HepG2 (cell line): ENCODE results near the gene CDC37. TPM values are rescaled to one million over a fixed set of nuclear protein-coding genes. Genes with fewer than 3 reads are reported as not detected.

Experiments
- FOXJ3 ChIP-seq: sonication (generic); formaldehyde crosslinking; IDR thresholded peaks from 2 replicates; pipeline ENCODE4 v1.4.0; 2020; ENCODE audit warnings: missing genetic modification reagents, mild to moderate bottlenecking, borderline replicate concordance
- KLF11 ChIP-seq: IDR thresholded peaks from 2 replicates; pipeline ENCODE4 v1.6.1; 2016; ENCODE audit warnings: missing compliant biosample characterization
- SALL2 ChIP-seq: sonication (generic); formaldehyde crosslinking; IDR thresholded peaks from 2 replicates; pipeline ENCODE4 v1.8.1; 2023; ENCODE audit warnings: mild to moderate bottlenecking, missing genetic modification reagents, inconsistent platforms
- ZFP90 ChIP-seq: sonication (generic); formaldehyde crosslinking; IDR thresholded peaks from 2 replicates; pipeline ENCODE4 v1.8.0; 2022; ENCODE audit warnings: missing genetic modification reagents, mild to moderate bottlenecking, inconsistent platforms, borderline replicate concordance
- ZNF326 ChIP-seq: sonication (generic); formaldehyde crosslinking; IDR thresholded peaks from 2 replicates; pipeline ENCODE4 v1.4.0; 2020; ENCODE audit warnings: missing genetic modification reagents, borderline replicate concordance
- ZNF335 ChIP-seq: sonication (generic); formaldehyde crosslinking; IDR thresholded peaks from 2 replicates; pipeline ENCODE4 v1.4.0; 2020; ENCODE audit warnings: missing genetic modification reagents
- ZNF614 ChIP-seq: IDR thresholded peaks from 2 replicates; pipeline ENCODE4 v1.6.1; 2018; ENCODE audit warnings: missing biosample characterization, missing genetic modification reagents, inconsistent platforms, borderline replicate concordance
- ZNF746 ChIP-seq: sonication (generic); formaldehyde crosslinking; IDR thresholded peaks from 2 replicates; pipeline ENCODE4 v1.8.0; 2022; ENCODE audit warnings: mild to moderate bottlenecking, missing genetic modification reagents
- polyA plus RNA-seq, 8 experiments: library from polyadenylated mRNA; depleted of rRNA in 3 of 8; stranded (reverse) in 7 of 8; unstranded in 1 of 8; fragments of >200 nt; fragmentation: Illumina TruSeq in 4 of 8; extraction: Trizol in 4 of 8; gene quantifications; 2 replicates each; pipeline versions ENCODE4 v1.2.1 to v1.2.3, GENCODE V29; 2011 to 2016; ENCODE audit warnings: low read depth in 4 of 8, missing spikeins in 1 of 8, mixed read lengths in 1 of 8; ENCODE audit not compliant: insufficient read depth in 1 of 8
- total RNA-seq, 5 experiments: library from RNA; depleted of rRNA; stranded (reverse); fragments of >200 nt; fragmentation: Illumina TruSeq; extraction: Trizol; gene quantifications; 2 replicates each; pipeline ENCODE4 v1.2.3, GENCODE V29; 2016; ENCODE audit warnings: low read depth in 1 of 5
- TF ChIP-seq, protein P1 (sequence below): sonication (generic); formaldehyde crosslinking; IDR thresholded peaks from 2 replicates; pipeline ENCODE4 v1.5.0; 2020; ENCODE audit warnings: mild to moderate bottlenecking, missing genetic modification reagents, borderline replicate concordance
- TF ChIP-seq, protein P2 (sequence below): sonication (generic); formaldehyde crosslinking; IDR thresholded peaks from 2 replicates; pipeline ENCODE4 v1.8.1; 2023; ENCODE audit warnings: mild to moderate bottlenecking, missing genetic modification reagents, borderline replicate concordance
- TF ChIP-seq, protein P3 (sequence below): sonication (generic); formaldehyde crosslinking; IDR thresholded peaks from 2 replicates; pipeline ENCODE4 v1.4.0; 2020; ENCODE audit warnings: low read depth, missing genetic modification reagents
- TF ChIP-seq, protein P4 (sequence below): sonication (generic); formaldehyde crosslinking; IDR thresholded peaks from 2 replicates; pipeline ENCODE4 v1.9.0; 2021; ENCODE audit warnings: missing genetic modification reagents, mild to moderate bottlenecking, borderline replicate concordance
- TF ChIP-seq, protein P5 (sequence below): sonication (generic); formaldehyde crosslinking; IDR thresholded peaks from 2 replicates; pipeline ENCODE4 v1.4.0; 2020; ENCODE audit warnings: missing genetic modification reagents

Gene CDC37
- total and polyA plus RNA-seq, 2 of the 13 experiments (the other 11 are each of a cell fraction or from before 2014, with no cell fraction given), result 158 to 177 TPM

DNA sequence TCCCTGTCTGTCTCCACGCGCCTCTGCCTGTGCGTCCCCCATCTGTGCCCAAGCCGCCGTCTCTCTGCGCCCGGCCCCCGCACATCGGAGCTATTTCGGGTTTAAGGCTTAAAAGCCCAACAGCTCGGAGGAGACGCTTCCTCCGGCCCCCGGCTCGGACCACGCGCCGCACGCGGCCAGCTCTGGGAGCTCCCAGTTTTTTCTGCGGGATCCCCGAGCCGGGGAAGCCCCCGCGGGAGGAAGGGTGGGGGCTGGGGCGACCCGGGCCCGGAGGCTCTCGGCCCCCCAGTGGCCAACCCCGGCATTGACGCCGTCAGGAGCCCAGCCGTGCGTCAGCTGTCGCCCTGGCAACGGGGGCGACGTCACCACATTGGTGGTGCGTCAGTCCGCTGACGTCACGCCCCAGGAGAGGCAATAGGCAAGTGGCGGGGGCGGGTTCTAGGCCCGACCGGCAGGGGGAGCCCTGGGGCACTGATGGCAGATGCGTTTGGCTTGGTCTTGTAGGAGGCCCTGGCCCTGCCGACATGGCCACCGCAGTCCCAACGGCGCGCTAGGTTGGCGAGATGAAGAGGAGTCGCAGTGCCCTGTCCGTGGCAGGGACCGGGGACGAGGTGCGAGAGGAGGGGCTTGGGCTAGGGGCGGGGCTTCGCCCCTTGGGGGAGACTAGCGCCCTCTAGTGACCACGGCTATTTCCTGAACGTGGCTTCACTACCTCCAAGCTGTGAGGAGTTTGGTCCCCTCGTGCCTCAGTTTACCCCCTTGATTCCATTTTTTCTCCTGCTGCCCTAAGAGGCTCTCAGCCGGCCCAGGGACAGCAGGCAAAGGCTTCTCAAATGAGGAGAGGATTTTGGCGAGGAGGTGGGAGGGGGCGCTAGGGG, 13.3 kb upstream of the CDC37 start (continued):
- TF ChIP-seq, protein P1, sequence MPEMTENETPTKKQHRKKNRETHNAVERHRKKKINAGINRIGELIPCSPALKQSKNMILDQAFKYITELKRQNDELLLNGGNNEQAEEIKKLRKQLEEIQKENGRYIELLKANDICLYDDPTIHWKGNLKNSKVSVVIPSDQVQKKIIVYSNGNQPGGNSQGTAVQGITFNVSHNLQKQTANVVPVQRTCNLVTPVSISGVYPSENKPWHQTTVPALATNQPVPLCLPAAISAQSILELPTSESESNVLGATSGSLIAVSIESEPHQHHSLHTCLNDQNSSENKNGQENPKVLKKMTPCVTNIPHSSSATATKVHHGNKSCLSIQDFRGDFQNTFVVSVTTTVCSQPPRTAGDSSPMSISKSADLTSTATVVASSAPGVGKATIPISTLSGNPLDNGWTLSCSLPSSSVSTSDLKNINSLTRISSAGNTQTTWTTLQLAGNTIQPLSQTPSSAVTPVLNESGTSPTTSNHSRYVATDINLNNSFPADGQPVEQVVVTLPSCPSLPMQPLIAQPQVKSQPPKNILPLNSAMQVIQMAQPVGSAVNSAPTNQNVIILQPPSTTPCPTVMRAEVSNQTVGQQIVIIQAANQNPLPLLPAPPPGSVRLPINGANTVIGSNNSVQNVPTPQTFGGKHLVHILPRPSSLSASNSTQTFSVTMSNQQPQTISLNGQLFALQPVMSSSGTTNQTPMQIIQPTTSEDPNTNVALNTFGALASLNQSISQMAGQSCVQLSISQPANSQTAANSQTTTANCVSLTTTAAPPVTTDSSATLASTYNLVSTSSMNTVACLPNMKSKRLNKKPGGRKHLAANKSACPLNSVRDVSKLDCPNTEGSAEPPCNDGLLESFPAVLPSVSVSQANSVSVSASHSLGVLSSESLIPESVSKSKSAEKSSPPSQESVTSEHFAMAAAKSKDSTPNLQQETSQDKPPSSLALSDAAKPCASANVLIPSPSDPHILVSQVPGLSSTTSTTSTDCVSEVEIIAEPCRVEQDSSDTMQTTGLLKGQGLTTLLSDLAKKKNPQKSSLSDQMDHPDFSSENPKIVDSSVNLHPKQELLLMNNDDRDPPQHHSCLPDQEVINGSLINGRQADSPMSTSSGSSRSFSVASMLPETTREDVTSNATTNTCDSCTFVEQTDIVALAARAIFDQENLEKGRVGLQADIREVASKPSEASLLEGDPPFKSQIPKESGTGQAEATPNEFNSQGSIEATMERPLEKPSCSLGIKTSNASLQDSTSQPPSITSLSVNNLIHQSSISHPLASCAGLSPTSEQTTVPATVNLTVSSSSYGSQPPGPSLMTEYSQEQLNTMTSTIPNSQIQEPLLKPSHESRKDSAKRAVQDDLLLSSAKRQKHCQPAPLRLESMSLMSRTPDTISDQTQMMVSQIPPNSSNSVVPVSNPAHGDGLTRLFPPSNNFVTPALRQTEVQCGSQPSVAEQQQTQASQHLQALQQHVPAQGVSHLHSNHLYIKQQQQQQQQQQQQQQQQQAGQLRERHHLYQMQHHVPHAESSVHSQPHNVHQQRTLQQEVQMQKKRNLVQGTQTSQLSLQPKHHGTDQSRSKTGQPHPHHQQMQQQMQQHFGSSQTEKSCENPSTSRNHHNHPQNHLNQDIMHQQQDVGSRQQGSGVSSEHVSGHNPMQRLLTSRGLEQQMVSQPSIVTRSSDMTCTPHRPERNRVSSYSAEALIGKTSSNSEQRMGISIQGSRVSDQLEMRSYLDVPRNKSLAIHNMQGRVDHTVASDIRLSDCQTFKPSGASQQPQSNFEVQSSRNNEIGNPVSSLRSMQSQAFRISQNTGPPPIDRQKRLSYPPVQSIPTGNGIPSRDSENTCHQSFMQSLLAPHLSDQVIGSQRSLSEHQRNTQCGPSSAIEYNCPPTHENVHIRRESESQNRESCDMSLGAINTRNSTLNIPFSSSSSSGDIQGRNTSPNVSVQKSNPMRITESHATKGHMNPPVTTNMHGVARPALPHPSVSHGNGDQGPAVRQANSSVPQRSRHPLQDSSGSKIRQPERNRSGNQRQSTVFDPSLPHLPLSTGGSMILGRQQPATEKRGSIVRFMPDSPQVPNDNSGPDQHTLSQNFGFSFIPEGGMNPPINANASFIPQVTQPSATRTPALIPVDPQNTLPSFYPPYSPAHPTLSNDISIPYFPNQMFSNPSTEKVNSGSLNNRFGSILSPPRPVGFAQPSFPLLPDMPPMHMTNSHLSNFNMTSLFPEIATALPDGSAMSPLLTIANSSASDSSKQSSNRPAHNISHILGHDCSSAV (CRISPR knock-in tag), result 0 out of 2 replicates have a peak, but pooled peaks have one; percentile 70
- no peak for TF ChIP-seq ZNF614
- TF ChIP-seq SALL2 (CRISPR knock-in tag), result peak; percentile 96
- TF ChIP-seq, protein P2, sequence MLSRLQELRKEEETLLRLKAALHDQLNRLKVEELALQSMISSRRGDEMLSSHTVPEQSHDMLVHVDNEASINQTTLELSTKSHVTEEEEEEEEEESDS (CRISPR knock-in tag), result no peak
- peak; percentile 97 for TF ChIP-seq ZFP90 (CRISPR knock-in tag)
- TF ChIP-seq FOXJ3 (CRISPR knock-in tag), result 0 out of 2 replicates have a peak, but pooled peaks have one; percentile 35
- peak; percentile 84 for TF ChIP-seq ZNF335 (CRISPR knock-in tag)
- TF ChIP-seq ZNF746 (CRISPR knock-in tag), result 0 out of 2 replicates have a peak, but pooled peaks have one; percentile 35
- no peak for TF ChIP-seq ZNF326 (CRISPR knock-in tag)
- TF ChIP-seq, protein P3, sequence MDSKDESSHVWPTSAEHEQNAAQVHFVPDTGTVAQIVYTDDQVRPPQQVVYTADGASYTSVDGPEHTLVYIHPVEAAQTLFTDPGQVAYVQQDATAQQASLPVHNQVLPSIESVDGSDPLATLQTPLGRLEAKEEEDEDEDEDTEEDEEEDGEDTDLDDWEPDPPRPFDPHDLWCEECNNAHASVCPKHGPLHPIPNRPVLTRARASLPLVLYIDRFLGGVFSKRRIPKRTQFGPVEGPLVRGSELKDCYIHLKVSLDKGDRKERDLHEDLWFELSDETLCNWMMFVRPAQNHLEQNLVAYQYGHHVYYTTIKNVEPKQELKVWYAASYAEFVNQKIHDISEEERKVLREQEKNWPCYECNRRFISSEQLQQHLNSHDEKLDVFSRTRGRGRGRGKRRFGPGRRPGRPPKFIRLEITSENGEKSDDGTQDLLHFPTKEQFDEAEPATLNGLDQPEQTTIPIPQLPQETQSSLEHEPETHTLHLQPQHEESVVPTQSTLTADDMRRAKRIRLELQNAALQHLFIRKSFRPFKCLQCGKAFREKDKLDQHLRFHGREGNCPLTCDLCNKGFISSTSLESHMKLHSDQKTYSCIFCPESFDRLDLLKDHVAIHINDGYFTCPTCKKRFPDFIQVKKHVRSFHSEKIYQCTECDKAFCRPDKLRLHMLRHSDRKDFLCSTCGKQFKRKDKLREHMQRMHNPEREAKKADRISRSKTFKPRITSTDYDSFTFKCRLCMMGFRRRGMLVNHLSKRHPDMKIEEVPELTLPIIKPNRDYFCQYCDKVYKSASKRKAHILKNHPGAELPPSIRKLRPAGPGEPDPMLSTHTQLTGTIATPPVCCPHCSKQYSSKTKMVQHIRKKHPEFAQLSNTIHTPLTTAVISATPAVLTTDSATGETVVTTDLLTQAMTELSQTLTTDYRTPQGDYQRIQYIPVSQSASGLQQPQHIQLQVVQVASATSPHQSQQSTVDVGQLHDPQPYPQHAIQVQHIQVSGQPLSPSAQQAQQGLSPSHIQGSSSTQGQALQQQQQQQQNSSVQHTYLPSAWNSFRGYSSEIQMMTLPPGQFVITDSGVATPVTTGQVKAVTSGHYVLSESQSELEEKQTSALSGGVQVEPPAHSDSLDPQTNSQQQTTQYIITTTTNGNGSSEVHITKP (CRISPR knock-in tag), result 0 out of 2 replicates have a peak, but pooled peaks have one; percentile 53
- TF ChIP-seq, protein P4, sequence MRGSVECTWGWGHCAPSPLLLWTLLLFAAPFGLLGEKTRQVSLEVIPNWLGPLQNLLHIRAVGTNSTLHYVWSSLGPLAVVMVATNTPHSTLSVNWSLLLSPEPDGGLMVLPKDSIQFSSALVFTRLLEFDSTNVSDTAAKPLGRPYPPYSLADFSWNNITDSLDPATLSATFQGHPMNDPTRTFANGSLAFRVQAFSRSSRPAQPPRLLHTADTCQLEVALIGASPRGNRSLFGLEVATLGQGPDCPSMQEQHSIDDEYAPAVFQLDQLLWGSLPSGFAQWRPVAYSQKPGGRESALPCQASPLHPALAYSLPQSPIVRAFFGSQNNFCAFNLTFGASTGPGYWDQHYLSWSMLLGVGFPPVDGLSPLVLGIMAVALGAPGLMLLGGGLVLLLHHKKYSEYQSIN (CRISPR knock-in tag), result no peak
- TF ChIP-seq, protein P5, sequence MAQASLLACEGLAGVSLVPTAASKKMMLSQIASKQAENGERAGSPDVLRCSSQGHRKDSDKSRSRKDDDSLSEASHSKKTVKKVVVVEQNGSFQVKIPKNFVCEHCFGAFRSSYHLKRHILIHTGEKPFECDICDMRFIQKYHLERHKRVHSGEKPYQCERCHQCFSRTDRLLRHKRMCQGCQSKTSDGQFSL (CRISPR knock-in tag), result 0 out of 2 replicates have a peak, but pooled peaks have one; percentile 44
- peak; percentile 57; the same call in 1 of the 2 replicates for TF ChIP-seq KLF11 (CRISPR knock-in tag)
